K562 (cell line): Measurements from ENCODE around the gene AMBRA1. TPM values are rescaled to one million over a fixed set of nuclear protein-coding genes. Genes with fewer than 3 reads are reported as not detected.

Experiments
- BCL6 ChIP-seq: fragments of 250-450 bp; sonication (Bioruptor Pico); IDR thresholded peaks from 2 replicates; pipeline ENCODE4 v1.4.0; 2020
- CBFB ChIP-seq: sonication (generic); formaldehyde crosslinking; IDR thresholded peaks from 2 replicates; pipeline ENCODE4 v1.4.0; 2020; ENCODE audit warnings: mild to moderate bottlenecking, missing genetic modification reagents
- CREM ChIP-seq: IDR thresholded peaks from 2 replicates; pipeline ENCODE4 v1.6.1; 2014; ENCODE audit warnings: antibody characterized with exemption, low read depth
- ERF ChIP-seq: fragments of 450-650 bp; formaldehyde crosslinking; IDR thresholded peaks from 2 replicates; pipeline ENCODE4 v1.4.0; 2020; ENCODE audit warnings: mild to moderate bottlenecking, mixed read lengths
- ETS1 ChIP-seq: conservative IDR thresholded peaks from 2 replicates; pipeline ENCODE4 v1.6.1; 2011; ENCODE audit warnings: low read depth, mild to moderate bottlenecking, low read length; ENCODE audit not compliant: control insufficient read depth
- HIVEP1 ChIP-seq: fragments of 250-450 bp; sonication (Bioruptor Pico); IDR thresholded peaks from 2 replicates; pipeline ENCODE4 v1.4.0; 2020; ENCODE audit warnings: mild to moderate bottlenecking
- IFI16 ChIP-seq: fragments of 250-450 bp; sonication (Bioruptor Pico); IDR thresholded peaks from 2 replicates; pipeline ENCODE4 v2.1.2; 2022; ENCODE audit warnings: mild to moderate bottlenecking, inconsistent platforms
- JUN ChIP-seq, 2 experiments: sonication (generic) in 1 of 2; formaldehyde crosslinking in 1 of 2; IDR thresholded peaks; 2 replicates each; pipeline versions ENCODE4 v1.6.1 to v1.8.0; 2012 to 2022; ENCODE audit warnings: borderline replicate concordance in 2 of 2, mild to moderate bottlenecking in 2 of 2, improper control_type of control experiment in 1 of 2, low read depth in 1 of 2, low read length in 1 of 2, missing genetic modification reagents in 1 of 2
- MED1 ChIP-seq: sonication (generic); formaldehyde crosslinking; IDR thresholded peaks from 2 replicates; pipeline ENCODE4 v1.8.1; 2023; ENCODE audit warnings: missing genetic modification reagents, borderline replicate concordance
- NR3C1 ChIP-seq: sonication (generic); formaldehyde crosslinking; IDR thresholded peaks from 2 replicates; pipeline ENCODE4 v1.8.1; 2022; ENCODE audit warnings: missing genetic modification reagents
- RB1 ChIP-seq: fragments of 450-650 bp; IDR thresholded peaks from 2 replicates; pipeline ENCODE4 v1.6.1; 2017; ENCODE audit warnings: low read depth, mild to moderate bottlenecking
- SIX5 ChIP-seq, 2 experiments: IDR thresholded peaks; 2 replicates each; pipeline ENCODE4 v1.6.1; 2011; ENCODE audit warnings: low read length in 2 of 2, borderline replicate concordance in 1 of 2, low read depth in 1 of 2, mild to moderate bottlenecking in 1 of 2, moderate library complexity in 1 of 2; ENCODE audit not compliant: insufficient read depth in 1 of 2
- SLC30A9 ChIP-seq: fragments of 250-450 bp; sonication (Bioruptor Pico); IDR thresholded peaks from 2 replicates; pipeline ENCODE4 v1.8.0; 2022; ENCODE audit warnings: mild to moderate bottlenecking, moderate library complexity
- SNAPC5 ChIP-seq: fragments of 250-450 bp; sonication (Bioruptor Pico); IDR thresholded peaks from 2 replicates; pipeline ENCODE4 v1.8.0; 2021; ENCODE audit warnings: moderate library complexity, mild to moderate bottlenecking, inconsistent platforms
- VEZF1 ChIP-seq: fragments of 200-800 bp; sonication (Bioruptor generic); IDR thresholded peaks from 2 replicates; pipeline ENCODE4 v1.6.1; 2017; ENCODE audit warnings: missing genetic modification characterization, missing compliant biosample characterization
- ZBTB17 ChIP-seq: fragments of 450-650 bp; formaldehyde crosslinking; IDR thresholded peaks from 2 replicates; pipeline ENCODE4 v1.4.0; 2020; ENCODE audit warnings: mild to moderate bottlenecking
- ZBTB2 ChIP-seq: fragments of 450-650 bp; IDR thresholded peaks from 2 replicates; pipeline ENCODE4 v1.6.1; 2016; ENCODE audit warnings: antibody characterized with exemption
- ZFP36 ChIP-seq: fragments of 150-350 bp; IDR thresholded peaks from 2 replicates; pipeline ENCODE4 v1.6.1; 2018; ENCODE audit warnings: low read length, low read depth; ENCODE audit not compliant: partially characterized antibody
- ZNF175 ChIP-seq: fragments of 200-800 bp; sonication (Bioruptor generic); IDR thresholded peaks from 2 replicates; pipeline ENCODE4 v1.6.1; 2016; ENCODE audit warnings: low read depth, mild to moderate bottlenecking, missing genetic modification characterization, missing compliant biosample characterization
- ZNF695 ChIP-seq: fragments of 450-650 bp; formaldehyde crosslinking; IDR thresholded peaks from 2 replicates; pipeline ENCODE4 v1.4.0; 2020; ENCODE audit warnings: mild to moderate bottlenecking, moderate library complexity
- ZZZ3 ChIP-seq: fragments of 450-650 bp; IDR thresholded peaks from 2 replicates; pipeline ENCODE4 v1.6.1; 2016; ENCODE audit warnings: antibody characterized with exemption, mild to moderate bottlenecking, moderate library complexity
- polyA plus RNA-seq, 8 experiments: library from polyadenylated mRNA; depleted of rRNA in 4 of 8; stranded (reverse) in 5 of 8; unstranded in 3 of 8; fragments of >200 nt; fragmentation: Nextera tagmentation in 2 of 8; fragmentation: Illumina TruSeq in 1 of 8; extraction: Ambion mirVana in 2 of 8; extraction: Trizol in 1 of 8; gene quantifications; 2 replicates each; pipeline versions ENCODE4 v1.2.1 to v1.2.3, GENCODE V29; 2011 to 2014; ENCODE audit warnings: inconsistent platforms in 1 of 8, missing spikeins in 1 of 8
- total RNA-seq, 7 experiments: library from RNA; depleted of rRNA in 6 of 7; stranded (reverse); fragments of >200 nt in 6 of 7; fragmentation: Illumina TruSeq in 2 of 7; extraction: Trizol in 2 of 7; gene quantifications; 2 replicates each; pipeline versions ENCODE4 v1.2.1 to v1.2.3, GENCODE V29; 2011 to 2021; ENCODE audit warnings: low replicate concordance in 1 of 7
- TF ChIP-seq, protein P1 (sequence below): IDR thresholded peaks from 3 replicates; pipeline ENCODE4 v1.6.1; 2011; ENCODE audit warnings: borderline replicate concordance, mild to moderate bottlenecking; ENCODE audit not compliant: insufficient read length, insufficient read depth

Gene AMBRA1
- total and polyA plus RNA-seq, 9 of the 15 experiments (the other 6 are each of a cell fraction or from before 2014, with no cell fraction given) = 0.15 to 24.5 (median 13.0) TPM

- TF ChIP-seq MED1 (CRISPR knock-in tag) = no peak
- peak; percentile 64; the same call in 1 of the 2 replicates for TF ChIP-seq ZNF175
- TF ChIP-seq ZFP36 = no peak
- TF ChIP-seq SIX5 (IDR thresholded peaks at IDR 0.05; ENCODE audit: borderline replicate concordance in 1 of 2, insufficient read depth in 1 of 2, low read depth in 1 of 2, low read length in 2 of 2) = no peak
- TF ChIP-seq ERF (CRISPR knock-in tag) = no peak
- no peak for TF ChIP-seq IFI16 (CRISPR knock-in tag)
- TF ChIP-seq VEZF1 = peak; percentile 30; the same call in 1 of the 2 replicates
- TF ChIP-seq HIVEP1 (CRISPR knock-in tag) = no peak
- peak; percentile 89 for TF ChIP-seq JUN (IDR thresholded peaks at IDR 0.05; ENCODE audit: borderline replicate concordance, low read depth, low read length)
- TF ChIP-seq JUN (CRISPR knock-in tag; IDR thresholded peaks at IDR 0.05; ENCODE audit: borderline replicate concordance) = no peak
- no peak for TF ChIP-seq BCL6
- no peak for TF ChIP-seq ZBTB17 (CRISPR knock-in tag)
- TF ChIP-seq, protein P1, sequence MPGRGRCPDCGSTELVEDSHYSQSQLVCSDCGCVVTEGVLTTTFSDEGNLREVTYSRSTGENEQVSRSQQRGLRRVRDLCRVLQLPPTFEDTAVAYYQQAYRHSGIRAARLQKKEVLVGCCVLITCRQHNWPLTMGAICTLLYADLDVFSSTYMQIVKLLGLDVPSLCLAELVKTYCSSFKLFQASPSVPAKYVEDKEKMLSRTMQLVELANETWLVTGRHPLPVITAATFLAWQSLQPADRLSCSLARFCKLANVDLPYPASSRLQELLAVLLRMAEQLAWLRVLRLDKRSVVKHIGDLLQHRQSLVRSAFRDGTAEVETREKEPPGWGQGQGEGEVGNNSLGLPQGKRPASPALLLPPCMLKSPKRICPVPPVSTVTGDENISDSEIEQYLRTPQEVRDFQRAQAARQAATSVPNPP = no peak
- no peak for TF ChIP-seq ZNF695 (CRISPR knock-in tag)
- no peak for TF ChIP-seq CBFB (CRISPR knock-in tag)
- TF ChIP-seq ZZZ3 = no peak
- TF ChIP-seq ZBTB2 = no peak
- TF ChIP-seq NR3C1 (CRISPR knock-in tag) = no peak
- TF ChIP-seq CREM = no peak
- TF ChIP-seq SLC30A9 (CRISPR knock-in tag) = no peak
- no peak for TF ChIP-seq RB1
- no peak for TF ChIP-seq ETS1
- no peak for TF ChIP-seq SNAPC5 (CRISPR knock-in tag)
These were observed 39.3 kb downstream of the AMBRA1 start (continued) for GRCh38 chr11:46554213-46555147.
